ENCODE data around the gene SMIM35.

DNA sequence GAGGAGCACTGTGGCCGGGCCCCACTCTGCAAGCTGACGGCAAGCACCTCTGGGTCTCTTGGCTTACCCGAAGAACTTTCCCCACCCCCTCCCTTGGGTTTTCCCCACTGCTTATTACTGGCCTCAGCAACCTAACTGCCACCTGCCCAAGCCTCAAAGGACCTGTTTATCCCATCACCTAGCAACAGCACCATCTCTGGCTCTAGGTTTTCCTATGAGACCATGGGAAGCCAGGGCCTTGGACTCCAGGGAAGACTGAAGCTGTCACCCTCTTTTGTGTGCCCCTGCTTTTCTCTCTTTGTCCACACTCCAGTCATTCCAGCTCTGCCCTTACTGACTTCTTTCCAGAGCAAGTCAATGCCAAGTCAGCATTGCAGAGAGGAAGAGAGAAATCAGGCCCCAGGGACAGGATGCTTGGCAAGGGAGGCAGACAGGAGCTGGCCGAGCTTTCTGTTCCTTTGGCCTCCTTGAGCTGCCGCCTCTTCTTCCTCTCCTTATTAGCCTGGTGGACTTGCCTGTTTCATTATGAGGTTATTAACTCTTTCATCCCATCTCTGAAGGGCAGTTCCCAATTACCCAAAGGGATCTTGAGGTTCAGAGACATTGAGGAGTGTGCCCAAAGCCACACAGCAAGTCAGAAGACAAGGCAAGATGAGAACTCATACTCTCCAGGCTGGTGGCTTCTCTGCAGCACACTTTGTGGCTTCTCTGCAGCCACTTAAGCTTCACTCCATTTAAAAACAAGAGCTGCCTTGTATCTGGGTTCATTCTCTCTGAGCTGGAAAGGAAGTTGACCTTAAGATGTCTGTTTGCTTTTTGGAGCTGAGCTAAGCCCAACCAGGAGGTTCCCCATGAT lies at the start of gene SMIM35:
- TF ChIP-seq, protein P1, sequence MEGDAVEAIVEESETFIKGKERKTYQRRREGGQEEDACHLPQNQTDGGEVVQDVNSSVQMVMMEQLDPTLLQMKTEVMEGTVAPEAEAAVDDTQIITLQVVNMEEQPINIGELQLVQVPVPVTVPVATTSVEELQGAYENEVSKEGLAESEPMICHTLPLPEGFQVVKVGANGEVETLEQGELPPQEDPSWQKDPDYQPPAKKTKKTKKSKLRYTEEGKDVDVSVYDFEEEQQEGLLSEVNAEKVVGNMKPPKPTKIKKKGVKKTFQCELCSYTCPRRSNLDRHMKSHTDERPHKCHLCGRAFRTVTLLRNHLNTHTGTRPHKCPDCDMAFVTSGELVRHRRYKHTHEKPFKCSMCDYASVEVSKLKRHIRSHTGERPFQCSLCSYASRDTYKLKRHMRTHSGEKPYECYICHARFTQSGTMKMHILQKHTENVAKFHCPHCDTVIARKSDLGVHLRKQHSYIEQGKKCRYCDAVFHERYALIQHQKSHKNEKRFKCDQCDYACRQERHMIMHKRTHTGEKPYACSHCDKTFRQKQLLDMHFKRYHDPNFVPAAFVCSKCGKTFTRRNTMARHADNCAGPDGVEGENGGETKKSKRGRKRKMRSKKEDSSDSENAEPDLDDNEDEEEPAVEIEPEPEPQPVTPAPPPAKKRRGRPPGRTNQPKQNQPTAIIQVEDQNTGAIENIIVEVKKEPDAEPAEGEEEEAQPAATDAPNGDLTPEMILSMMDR (IDR thresholded peaks at IDR 0.05 in 4 of 5, conservative IDR thresholded peaks at IDR 0.05 in 1 of 5) = no peak
- no peak for TF ChIP-seq POLR2A (IDR thresholded peaks at IDR 0.05)

Data from gastrocnemius medialis (tissue), 4 donors.